Trophoblast cell (in vitro differentiated cells and primary cell): Measurements from ENCODE around the gene KCNC1.

Experiments used
- DNase-seq, 2 donors: peaks; one replicate each; pipeline ENCODE4 v3.0.0-alpha.2; 2016
- H2AFZ ChIP-seq: 2 replicates; pipeline ENCODE4 v1.6.1; 2013; ENCODE audit warnings: low read length, moderate library complexity, mild to moderate bottlenecking; ENCODE audit not compliant: insufficient read depth, poor library complexity
- H2AK5ac ChIP-seq: 2 replicates; pipeline ENCODE4 v1.6.1; 2013; ENCODE audit warnings: mild to moderate bottlenecking, low read length
- H2BK120ac ChIP-seq: 2 replicates; pipeline ENCODE4 v1.6.1; 2013; ENCODE audit warnings: low read length, mild to moderate bottlenecking, moderate library complexity; ENCODE audit not compliant: insufficient read depth, poor library complexity
- H2BK12ac ChIP-seq: 2 replicates; pipeline ENCODE4 v1.6.1; 2013; ENCODE audit warnings: mild to moderate bottlenecking, low read length, moderate library complexity
- H2BK5ac ChIP-seq: 2 replicates; pipeline ENCODE4 v1.6.1; 2013; ENCODE audit warnings: low read length, low read depth, moderate library complexity, mild to moderate bottlenecking; ENCODE audit not compliant: poor library complexity
- H3K14ac ChIP-seq: 2 replicates; pipeline ENCODE4 v1.6.1; 2013; ENCODE audit warnings: mild to moderate bottlenecking, low read length
- H3K18ac ChIP-seq: 2 replicates; pipeline ENCODE4 v1.6.1; 2013; ENCODE audit warnings: mild to moderate bottlenecking, low read length
- H3K23ac ChIP-seq: 2 replicates; pipeline ENCODE4 v1.6.1; 2013; ENCODE audit warnings: low read length
- H3K27ac ChIP-seq: 2 replicates; pipeline ENCODE4 v1.5.1; 2013; ENCODE audit warnings: low read depth, mild to moderate bottlenecking, inconsistent platforms, low read length, moderate library complexity
- H3K27me3 ChIP-seq: 2 replicates; pipeline ENCODE4 v1.6.1; 2013; ENCODE audit warnings: inconsistent platforms, mild to moderate bottlenecking, low read length, moderate library complexity; ENCODE audit not compliant: insufficient read depth
- H3K36me3 ChIP-seq, 2 experiments: 1 replicate in 1 of 2; 2 replicates in 1 of 2; pipeline ENCODE4 v1.6.1; 2013; ENCODE audit warnings: low read length in 2 of 2, mild to moderate bottlenecking in 2 of 2, moderate library complexity in 1 of 2; ENCODE audit not compliant: insufficient read depth in 2 of 2, control insufficient read depth in 1 of 2
- H3K4ac ChIP-seq: 2 replicates; pipeline ENCODE4 v1.6.1; 2013; ENCODE audit warnings: low read depth, mild to moderate bottlenecking, low read length, moderate library complexity
- H3K4me1 ChIP-seq, 2 experiments: 1 replicate in 1 of 2; 2 replicates in 1 of 2; pipeline ENCODE4 v1.6.1; 2013; ENCODE audit warnings: low read length in 2 of 2, mild to moderate bottlenecking in 2 of 2, moderate library complexity in 1 of 2; ENCODE audit not compliant: insufficient read depth in 2 of 2, control insufficient read depth in 1 of 2
- H3K4me2 ChIP-seq: 2 replicates; pipeline ENCODE4 v1.6.1; 2013; ENCODE audit warnings: inconsistent platforms, mild to moderate bottlenecking, low read length, moderate library complexity
- H3K4me3 ChIP-seq: 2 replicates; pipeline ENCODE4 v1.5.1; 2013; ENCODE audit warnings: mild to moderate bottlenecking, low read depth, low read length, inconsistent platforms
- H3K79me1 ChIP-seq: one replicate; pipeline ENCODE4 v1.6.1; 2013; ENCODE audit warnings: low read length
- H3K79me2 ChIP-seq: 2 replicates; pipeline ENCODE4 v1.6.1; 2013; ENCODE audit warnings: low read length, mild to moderate bottlenecking; ENCODE audit not compliant: control insufficient read depth, insufficient read depth, poor library complexity
- H3K9ac ChIP-seq: 2 replicates; pipeline ENCODE4 v1.6.1; 2013; ENCODE audit warnings: mild to moderate bottlenecking, low read length
- H3K9me3 ChIP-seq: 2 replicates; pipeline ENCODE4 v1.6.1; 2013; ENCODE audit warnings: low read depth, mild to moderate bottlenecking, control low read depth, inconsistent platforms, low read length; ENCODE audit not compliant: insufficient read depth
- H4K12ac ChIP-seq: 2 replicates; pipeline ENCODE4 v1.6.1; 2013; ENCODE audit warnings: low read depth, mild to moderate bottlenecking, low read length, moderate library complexity
- H4K8ac ChIP-seq: 2 replicates; pipeline ENCODE4 v1.6.1; 2013; ENCODE audit warnings: low read depth, mild to moderate bottlenecking, low read length, moderate library complexity
- H4K91ac ChIP-seq: one replicate; pipeline ENCODE4 v1.6.1; 2013; ENCODE audit warnings: low read depth, mild to moderate bottlenecking, low read length, moderate library complexity
- WGBS: extraction: QIAGEN DNeasy Blood & Tissue Kit; methylation state at CpG from one replicate; pipeline ENCODE4 v1.1.7; 2013; ENCODE audit warnings: missing lambda C conversion rate; ENCODE audit not compliant: insufficient read length, insufficient coverage; ENCODE audit errors: extremely low coverage; 5-methylcytosine and 5-hydroxymethylcytosine counted together

KCNC1 gene

GRCh38 chr11:17755891-17756290 lies 21.3 kb downstream of the KCNC1 start:
- WGBS: no CpG with 5 or more reads among the region's 3 CpGs
- Histone ChIP-seq H2BK120ac (no peak overlapping the region), H3K4me2 (no peak overlapping the region)

GRCh38 chr11:17760102-17761029 lies 25.8 kb downstream of the KCNC1 start:
- H3K4me1 ChIP-seq: no peaks in the 10 kb centered on the region
- no peak overlapping the region for H3K4ac ChIP-seq
- peak; percentile 47 to 70 for DNase-seq
- no peak overlapping the region for H3K9ac ChIP-seq
- no peak overlapping the region for H2BK12ac ChIP-seq
- no peak overlapping the region for H3K18ac ChIP-seq
- no peak overlapping the region for H4K8ac ChIP-seq
- no peak overlapping the region for H3K27ac ChIP-seq
- no peak overlapping the region for H3K14ac ChIP-seq
- H2AFZ ChIP-seq: no peak overlapping the region
- H3K4me3 ChIP-seq: no peak overlapping the region
- no peak overlapping the region for H3K4me2 ChIP-seq
- no peak overlapping the region for H4K12ac ChIP-seq
- no peak overlapping the region for H3K23ac ChIP-seq
- H4K91ac ChIP-seq: no peak overlapping the region
- no peaks in the 10 kb centered on the region for H3K79me1 ChIP-seq
- H2AK5ac ChIP-seq: no peak overlapping the region
- H3K9me3 ChIP-seq: no peaks in the 10 kb centered on the region
- no peaks in the 10 kb centered on the region for H3K36me3 ChIP-seq
- no peaks in the 10 kb centered on the region for H3K79me2 ChIP-seq
- no peak overlapping the region for H2BK120ac ChIP-seq
- no CpG with 5 or more reads among the region's 23 CpGs for WGBS
- no peak overlapping the region for H2BK5ac ChIP-seq
- no peaks in the 10 kb centered on the region for H3K27me3 ChIP-seq

More at GRCh38 chr11:17755891-17756290, 21.3 kb downstream of the KCNC1 start:
- Histone ChIP-seq H2BK12ac (no peak overlapping the region), H2BK5ac (no peak overlapping the region), H3K14ac (no peak overlapping the region), H3K27ac (no peak overlapping the region), H3K23ac (no peak overlapping the region), H4K91ac (no peak overlapping the region), H2AK5ac (no peak overlapping the region), H3K36me3 (no peaks in the 10 kb centered on the region), H3K27me3 (no peaks in the 10 kb centered on the region), H3K9me3 (no peaks in the 10 kb centered on the region), H4K12ac (no peak overlapping the region), H3K4me3 (no peak overlapping the region), H3K79me2 (no peaks in the 10 kb centered on the region), H3K9ac (no peak overlapping the region), H3K4me1 (no peaks in the 10 kb centered on the region), H3K79me1 (no peaks in the 10 kb centered on the region), H4K8ac (no peak overlapping the region), H3K18ac (no peak overlapping the region), H2AFZ (no peak overlapping the region), H3K4ac (no peak overlapping the region)
- DNase-seq: no peak

- Histone ChIP-seq H4K12ac (no peak overlapping the region), H3K4ac (no peak overlapping the region), H3K36me3 (no peaks in the 10 kb centered on the region), H3K79me2 (no peaks in the 10 kb centered on the region), H4K8ac (no peak overlapping the region), H3K4me3 (no peak overlapping the region), H2AFZ (no peak overlapping the region), H3K27me3 (no peaks in the 10 kb centered on the region), H3K9ac (no peak overlapping the region), H3K23ac (no peak overlapping the region), H3K4me2 (no peak overlapping the region), H2BK120ac (no peak overlapping the region), H3K14ac (no peak overlapping the region), H3K27ac (no peak overlapping the region), H2BK5ac (no peak overlapping the region), H3K79me1 (no peaks in the 10 kb centered on the region), H4K91ac (no peak overlapping the region), H2BK12ac (no peak overlapping the region), H3K9me3 (no peaks in the 10 kb centered on the region), H2AK5ac (no peak overlapping the region), H3K4me1 (no peaks in the 10 kb centered on the region), H3K18ac (no peak overlapping the region)
- WGBS: no CpG with 5 or more reads among the region's 17 CpGs
- DNase-seq: peak; percentile 66 to 80
Measured at GRCh38 chr11:17762309-17762974, 27.9 kb downstream of the KCNC1 start.

GRCh38 chr11:17763244-17763643 lies 28.7 kb downstream of the KCNC1 start:
- Histone ChIP-seq H3K79me2 (no peaks in the 10 kb centered on the region), H4K91ac (no peak overlapping the region), H4K12ac (no peak overlapping the region)

More at GRCh38 chr11:17763244-17763643, 28.7 kb downstream of the KCNC1 start:
- Histone ChIP-seq H3K27ac (no peak overlapping the region), H3K23ac (no peak overlapping the region), H3K4ac (no peak overlapping the region), H3K36me3 (no peaks in the 10 kb centered on the region), H2BK12ac (no peak overlapping the region), H3K9ac (no peak overlapping the region), H4K8ac (no peak overlapping the region), H3K27me3 (no peaks in the 10 kb centered on the region), H3K18ac (no peak overlapping the region), H2BK120ac (no peak overlapping the region), H2AK5ac (no peak overlapping the region), H3K4me3 (no peak overlapping the region), H2BK5ac (no peak overlapping the region), H3K9me3 (no peaks in the 10 kb centered on the region), H3K4me1 (no peaks in the 10 kb centered on the region), H2AFZ (no peak overlapping the region), H3K14ac (no peak overlapping the region), H3K4me2 (no peak overlapping the region), H3K79me1 (no peaks in the 10 kb centered on the region)
- WGBS: no CpG with 5 or more reads among the region's 7 CpGs
- no peak for DNase-seq
